Measurements from ENCODE around the gene CYP3A4. TPM values are rescaled to one million over a fixed set of nuclear protein-coding genes. Genes with fewer than 3 reads are reported as not detected.
"Not testable (repeated sequence)": the region's sequence is repeated elsewhere in the genome, so short reads cannot be mapped to it uniquely, and the experiment has no call there.

The CYP3A4 gene
- total RNA-seq, 1 donor from 2014 or later = 0.70 TPM

DNA sequence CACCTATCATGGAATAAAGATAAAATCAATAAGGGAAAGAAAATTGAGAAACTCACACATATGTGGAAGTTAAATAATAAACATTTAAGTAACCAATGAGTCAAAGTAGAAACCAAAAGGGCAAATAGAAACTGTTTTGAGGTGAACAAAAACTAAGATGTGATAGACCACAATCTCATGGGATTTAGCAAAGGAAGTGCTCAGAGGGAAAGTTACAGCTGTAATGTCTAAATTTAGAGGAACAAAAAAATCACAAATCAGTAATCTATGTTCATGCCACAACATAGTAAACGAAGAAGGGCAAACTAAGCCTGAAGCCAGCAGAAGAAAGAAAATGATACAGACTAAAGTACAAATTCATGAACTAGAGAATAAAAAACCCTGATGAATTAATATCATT, 16.3 kb downstream of the CYP3A4 start:
- ATAC-seq (ENCODE audit: poor library complexity) (no peak), DNase-seq (no peak)
- intact Hi-C loops (cut with DNase I) = no loop called here

DNA sequence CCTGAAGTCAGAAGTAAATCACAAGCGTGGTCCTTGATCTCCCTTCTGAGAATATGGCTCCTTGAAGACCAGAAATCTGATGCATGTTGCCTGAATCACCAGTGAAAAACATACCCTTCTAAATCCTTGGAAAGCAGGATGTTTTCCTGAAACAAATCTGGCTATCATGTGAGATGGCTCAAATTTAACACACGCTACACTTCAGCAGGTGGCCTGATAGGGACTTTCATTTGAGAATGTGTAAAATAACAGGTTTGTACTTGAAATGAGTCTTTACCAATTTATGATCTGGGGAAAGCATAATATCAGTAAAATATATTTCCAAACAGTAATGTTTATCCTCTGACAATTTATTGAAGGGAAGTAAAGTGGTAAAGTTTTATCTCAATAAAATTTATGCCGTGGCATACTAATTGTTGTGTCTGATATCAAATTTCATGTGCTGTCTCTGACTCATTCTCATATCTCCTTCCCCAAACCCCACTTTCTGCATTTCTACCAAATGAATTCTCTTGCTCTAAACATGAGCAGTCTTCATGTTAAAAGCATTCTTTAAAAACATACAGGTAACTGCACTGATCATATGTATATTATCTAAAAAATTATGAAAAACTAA, 17.4 kb downstream of the CYP3A4 start:
- intact Hi-C loops (cut with DNase I) = no loop called here
- ATAC-seq (ENCODE audit: poor library complexity) (no peak), DNase-seq (no peak)

DNA sequence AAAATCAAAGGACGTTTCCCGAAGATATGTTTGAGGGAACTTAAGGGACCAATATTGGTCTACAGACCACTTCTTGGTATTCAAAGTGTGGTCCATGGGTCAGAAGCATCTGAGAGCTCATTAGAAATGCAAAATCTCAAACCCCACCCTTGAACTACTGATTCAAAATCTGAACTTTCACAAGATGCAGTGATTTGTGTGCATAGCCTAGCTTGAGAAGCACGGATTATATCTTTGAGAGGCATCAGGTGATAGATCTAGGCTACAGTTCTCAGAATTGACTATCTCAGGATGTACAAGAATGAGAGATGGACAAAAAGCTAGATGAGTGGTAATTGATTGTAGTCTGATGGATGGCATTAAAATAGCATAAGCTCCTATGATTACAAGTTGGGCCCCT, 19.5 kb downstream of the CYP3A4 start:
- DNase-seq (no peak), ATAC-seq (ENCODE audit: poor library complexity) (no peak)
- intact Hi-C loops (cut with DNase I) = no loop called here

DNA sequence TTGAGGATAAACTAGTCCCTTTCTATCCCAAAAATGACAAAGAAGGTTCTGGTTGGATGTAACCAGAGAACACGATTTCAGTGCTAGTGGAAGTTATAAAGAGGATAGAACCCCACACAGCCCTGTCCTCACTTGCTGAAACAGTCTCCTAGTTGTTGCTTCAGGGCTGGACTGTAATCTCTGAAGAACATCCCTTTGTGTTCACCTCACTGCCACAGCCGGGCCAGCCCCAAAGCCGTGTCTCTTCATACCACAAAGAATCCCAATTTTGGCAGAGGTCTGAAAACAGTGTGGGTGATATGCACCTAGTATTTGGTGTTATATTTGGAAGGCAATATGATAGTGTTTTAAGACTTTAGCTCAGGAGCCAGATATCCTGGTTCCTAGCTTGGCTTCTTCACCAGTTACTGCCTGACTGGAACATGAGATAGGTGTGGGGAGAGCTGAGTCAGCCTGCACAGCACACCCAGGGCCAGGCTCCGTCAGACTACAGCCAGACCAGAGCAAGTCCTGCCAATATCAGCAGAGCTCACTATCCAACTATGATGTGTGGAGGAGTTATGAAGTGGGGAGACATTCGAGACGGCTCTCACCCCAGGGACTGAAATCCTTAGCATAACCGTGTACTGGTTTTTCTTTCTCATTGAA, 21.2 kb downstream of the CYP3A4 start:
- ATAC-seq (ENCODE audit: poor library complexity) = peak; percentile 93
- intact Hi-C loops (cut with DNase I) = no loop called here
- peak; percentile 54 for DNase-seq

DNA sequence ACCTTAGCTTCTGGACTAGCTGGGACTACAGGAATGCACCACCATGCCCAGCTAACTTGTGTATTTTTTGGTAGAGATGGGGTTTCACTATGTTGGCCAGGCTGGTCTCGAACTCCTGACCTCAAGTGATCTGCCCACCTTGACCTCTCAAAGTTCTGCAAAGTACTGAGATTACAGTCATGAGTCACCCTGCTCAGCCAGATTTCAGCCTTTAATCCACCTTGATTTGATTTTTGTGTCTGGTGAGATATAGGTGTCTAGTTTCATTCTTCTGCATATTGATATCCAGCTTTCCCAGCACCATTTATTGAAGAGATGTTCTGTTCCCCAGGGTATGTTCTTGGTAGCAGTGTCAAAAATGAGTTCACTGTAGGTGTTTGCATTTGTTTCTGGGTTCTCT, 28.9 kb downstream of the CYP3A4 start:
- intact Hi-C loops (cut with DNase I) = no loop called here
- ATAC-seq (ENCODE audit: poor library complexity) (no peak), DNase-seq (no peak)

DNA sequence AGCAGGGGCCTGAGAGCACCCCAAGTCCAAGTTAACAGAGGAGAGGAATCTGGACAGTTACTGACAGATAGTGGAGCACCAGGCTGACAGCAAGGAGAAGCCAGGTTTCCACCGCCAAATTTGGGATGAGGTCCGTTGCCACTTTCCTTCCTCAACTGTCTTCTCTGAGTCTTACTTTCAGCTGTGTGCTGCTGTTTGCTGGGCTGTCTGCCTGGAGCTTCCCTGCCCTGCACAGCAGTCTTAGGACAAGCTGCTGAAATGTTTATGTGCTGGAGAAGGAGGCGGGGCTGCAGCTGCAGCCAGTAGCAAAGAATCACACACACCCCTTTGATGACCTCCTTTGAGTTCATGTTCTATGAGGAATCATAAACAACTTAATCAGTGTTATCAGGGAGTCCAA, 31.6 kb downstream of the CYP3A4 start:
- DNase-seq (no peak), ATAC-seq (ENCODE audit: poor library complexity) (no peak)
- intact Hi-C loops (cut with DNase I) = no loop called here

DNA sequence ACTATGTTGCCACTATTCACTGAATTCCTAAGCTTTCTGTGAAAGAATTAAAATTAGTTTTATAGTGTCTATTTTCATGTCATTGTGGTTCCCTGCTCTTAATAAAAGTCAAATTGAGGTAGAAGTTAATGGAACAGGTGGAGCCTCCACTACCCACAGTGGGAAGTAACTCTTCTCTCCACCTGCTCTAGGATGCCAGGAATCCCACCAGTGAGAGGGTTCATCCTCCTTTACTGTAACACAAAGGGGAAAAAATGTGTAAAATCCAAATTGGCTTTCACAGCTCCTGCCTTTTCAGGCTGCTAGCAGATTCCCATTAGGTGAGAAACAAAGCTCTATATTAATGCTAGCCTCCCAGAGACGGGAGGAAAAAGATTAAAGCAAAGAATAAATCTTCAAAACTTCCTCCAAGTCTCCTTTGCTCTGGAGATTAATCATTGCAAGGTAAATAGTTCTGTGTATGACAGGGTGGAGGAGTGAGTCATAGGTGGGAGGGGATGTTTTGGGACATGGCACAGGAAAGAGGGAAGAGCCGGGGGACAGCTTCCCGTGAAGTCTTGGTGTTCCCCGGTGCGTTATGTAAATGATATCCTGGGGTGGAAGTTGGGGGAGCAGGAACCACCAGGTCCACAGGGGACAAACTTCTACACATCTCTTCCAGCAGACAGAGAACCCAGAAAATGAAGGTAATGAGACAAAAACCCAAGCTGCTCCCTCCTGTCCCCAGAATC, 32.5 kb downstream of the CYP3A4 start:
- DNase-seq; intact Hi-C loops (cut with DNase I); ATAC-seq (ENCODE audit: poor library complexity): not testable (repeated sequence)

DNA sequence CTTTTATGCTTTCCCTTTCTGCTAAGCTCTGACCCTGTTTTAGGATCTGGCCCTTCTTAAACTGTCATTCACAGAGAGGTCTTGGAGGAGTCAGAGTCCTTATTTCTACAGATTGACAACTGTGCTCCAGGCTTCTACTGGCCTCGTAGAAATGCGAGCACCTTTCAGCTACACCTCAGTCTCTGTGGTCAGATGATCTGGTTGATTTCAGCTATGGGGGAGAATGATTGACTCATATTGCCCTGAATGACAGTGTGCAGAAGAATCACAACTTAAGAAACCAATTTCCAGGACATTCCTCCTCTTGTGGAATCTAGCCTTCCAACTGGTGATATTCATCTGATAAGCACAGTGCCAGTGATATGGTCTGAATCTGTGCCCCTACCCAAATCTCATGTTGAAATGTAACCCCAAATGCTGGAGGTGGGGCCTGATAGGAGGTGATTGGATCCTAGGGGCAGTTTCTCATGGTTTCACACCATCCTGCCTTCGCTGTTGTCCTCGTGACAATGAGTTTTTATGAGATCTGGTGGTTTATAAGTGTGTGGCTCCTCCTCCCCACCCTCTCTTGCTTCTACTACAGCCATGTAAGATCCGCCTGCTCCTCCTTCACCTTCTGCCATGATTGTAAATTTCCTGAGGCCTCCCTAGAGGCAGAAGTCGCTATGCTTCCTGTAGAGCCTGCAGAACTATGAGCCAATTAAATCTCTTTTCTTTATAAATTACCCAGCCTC, 35.0 kb downstream of the CYP3A4 start:
- ATAC-seq (ENCODE audit: poor library complexity) = no peak
- DNase-seq = no peak
- intact Hi-C loops (cut with DNase I) = no loop called here

DNA sequence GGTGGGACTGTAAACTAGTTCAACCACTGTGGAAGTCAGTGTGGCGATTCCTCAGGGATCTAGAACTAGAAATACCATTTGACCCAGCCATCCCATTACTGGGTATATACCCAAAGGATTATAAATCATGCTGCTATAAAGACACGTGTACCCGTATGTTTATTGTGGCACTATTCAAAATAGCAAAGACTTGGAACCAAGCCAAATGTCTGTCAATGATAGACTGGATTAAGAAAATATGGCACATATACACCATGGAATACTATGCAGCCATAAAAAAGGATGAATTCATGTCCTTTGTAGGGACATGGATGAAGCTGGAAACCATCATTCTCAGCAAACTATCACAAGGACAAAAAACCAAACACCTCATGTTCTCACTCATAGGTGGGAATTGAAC, 37.1 kb downstream of the CYP3A4 start:
- intact Hi-C loops (cut with DNase I); ATAC-seq (ENCODE audit: poor library complexity); DNase-seq: not testable (repeated sequence)

DNA sequence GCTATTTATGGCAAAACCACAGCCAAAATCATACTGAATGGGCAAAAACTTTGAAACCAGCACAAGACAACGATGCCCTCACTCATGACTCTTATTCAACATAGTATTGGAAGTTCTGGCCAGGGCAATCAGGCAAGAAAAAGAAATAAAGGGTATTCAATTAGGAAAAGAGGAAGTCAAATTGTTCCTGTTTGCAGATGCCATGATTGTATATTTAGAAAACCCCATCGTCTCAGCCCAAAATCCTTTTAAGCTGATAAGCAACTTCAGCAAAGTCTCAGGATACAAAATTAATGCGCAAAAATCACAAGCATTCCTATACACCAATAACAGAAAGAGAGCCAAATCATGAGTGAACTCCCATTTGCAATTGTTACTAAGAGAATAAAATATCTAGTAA, 38.6 kb downstream of the CYP3A4 start:
- intact Hi-C loops (cut with DNase I); ATAC-seq (ENCODE audit: poor library complexity); DNase-seq: not testable (repeated sequence)

DNA sequence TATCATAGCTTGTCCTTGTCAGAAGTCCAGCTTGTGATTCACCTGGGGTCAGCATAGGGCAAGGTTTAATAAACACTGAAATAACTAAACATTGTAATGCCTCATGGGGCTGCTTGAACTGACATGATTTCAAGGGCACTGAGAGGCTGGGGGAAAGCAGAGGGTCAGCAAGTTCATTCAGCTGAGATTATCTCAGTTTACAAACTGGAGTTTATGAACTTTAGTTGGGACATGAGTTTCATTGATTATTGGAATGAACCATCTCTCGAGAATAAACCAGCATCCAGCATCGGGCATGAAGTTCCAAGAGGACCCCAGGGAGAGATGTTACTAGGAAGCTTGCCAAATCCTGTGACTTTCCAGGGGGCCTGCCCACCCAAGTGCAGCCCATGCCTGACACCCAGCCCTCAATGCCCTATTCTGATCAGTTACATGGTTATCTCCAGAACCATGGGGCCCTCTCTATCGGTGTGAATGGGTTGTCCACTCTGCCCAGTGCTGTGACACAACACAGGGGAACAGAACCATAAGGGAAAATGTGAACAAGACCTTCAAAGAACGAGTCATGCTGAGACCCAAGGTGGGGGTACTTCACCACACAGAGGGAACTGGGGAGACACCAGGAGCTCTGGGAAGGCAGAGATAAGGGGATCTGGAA, 41.1 kb downstream of the CYP3A4 start:
- intact Hi-C loops (cut with DNase I) = no loop called here
- no peak for ATAC-seq (ENCODE audit: poor library complexity)
- no peak for DNase-seq

DNA sequence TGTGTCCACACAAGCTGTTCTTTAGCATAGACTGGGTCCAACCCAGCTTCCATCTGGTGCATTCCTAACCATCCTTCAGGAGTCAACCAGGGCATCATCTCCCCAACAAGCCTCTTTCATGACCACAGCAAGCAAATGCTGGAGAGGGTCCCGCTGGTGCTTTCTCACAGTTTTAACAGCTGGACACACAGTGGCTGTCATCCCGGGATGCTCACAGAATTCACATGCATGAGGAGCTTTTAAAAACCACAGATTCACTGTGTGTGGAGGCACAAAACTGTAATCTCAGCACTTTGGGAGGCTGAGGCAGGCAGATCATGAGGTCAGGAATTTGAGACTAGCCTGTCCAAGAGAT, 42.6 kb downstream of the CYP3A4 start:
- DNase-seq (no peak), ATAC-seq (ENCODE audit: poor library complexity) (no peak)
- intact Hi-C loops (cut with DNase I) = no loop called here

DNA sequence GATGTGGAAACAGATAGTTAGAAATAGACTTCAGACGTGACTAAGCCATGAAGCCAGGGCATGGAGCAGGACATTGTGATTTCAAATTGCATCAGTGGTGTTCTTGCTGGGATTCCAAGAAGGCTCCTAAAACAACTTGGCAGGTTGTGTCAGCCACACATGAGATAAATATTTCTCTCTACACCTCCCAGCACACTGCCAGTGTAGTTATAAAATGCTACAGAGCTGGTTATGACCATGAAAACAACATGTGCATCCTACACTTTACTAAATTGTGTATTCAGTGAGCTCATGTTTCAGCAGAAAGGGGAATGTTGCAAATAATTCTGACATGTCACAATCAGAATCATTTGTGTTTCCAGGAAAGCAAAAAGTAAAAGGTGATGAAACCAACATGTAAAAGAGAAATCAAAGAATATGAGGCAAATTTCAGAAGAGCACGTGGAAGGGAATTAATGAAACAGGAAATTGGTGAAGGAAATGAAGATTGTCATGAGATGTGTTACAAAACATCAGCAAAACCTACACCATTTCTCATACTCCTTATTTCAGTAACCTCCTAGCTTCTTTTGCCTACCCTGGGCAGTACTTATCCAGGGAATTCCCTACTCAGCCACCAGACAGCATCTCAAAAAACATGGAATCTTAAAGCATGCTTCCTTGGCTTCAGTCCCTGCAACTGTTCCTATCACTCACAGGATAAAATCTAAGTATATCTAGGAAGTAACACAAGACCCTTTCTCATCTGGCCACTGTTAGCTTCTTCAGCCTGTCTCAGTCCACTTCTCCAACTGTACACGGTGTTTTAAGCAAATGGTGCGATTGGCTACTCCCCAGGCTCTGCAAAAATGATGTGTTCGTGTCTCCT, 43.2 kb downstream of the CYP3A4 start:
- no peak for DNase-seq
- intact Hi-C loops (cut with DNase I) = no loop called here
- no peak for ATAC-seq (ENCODE audit: poor library complexity)

DNA sequence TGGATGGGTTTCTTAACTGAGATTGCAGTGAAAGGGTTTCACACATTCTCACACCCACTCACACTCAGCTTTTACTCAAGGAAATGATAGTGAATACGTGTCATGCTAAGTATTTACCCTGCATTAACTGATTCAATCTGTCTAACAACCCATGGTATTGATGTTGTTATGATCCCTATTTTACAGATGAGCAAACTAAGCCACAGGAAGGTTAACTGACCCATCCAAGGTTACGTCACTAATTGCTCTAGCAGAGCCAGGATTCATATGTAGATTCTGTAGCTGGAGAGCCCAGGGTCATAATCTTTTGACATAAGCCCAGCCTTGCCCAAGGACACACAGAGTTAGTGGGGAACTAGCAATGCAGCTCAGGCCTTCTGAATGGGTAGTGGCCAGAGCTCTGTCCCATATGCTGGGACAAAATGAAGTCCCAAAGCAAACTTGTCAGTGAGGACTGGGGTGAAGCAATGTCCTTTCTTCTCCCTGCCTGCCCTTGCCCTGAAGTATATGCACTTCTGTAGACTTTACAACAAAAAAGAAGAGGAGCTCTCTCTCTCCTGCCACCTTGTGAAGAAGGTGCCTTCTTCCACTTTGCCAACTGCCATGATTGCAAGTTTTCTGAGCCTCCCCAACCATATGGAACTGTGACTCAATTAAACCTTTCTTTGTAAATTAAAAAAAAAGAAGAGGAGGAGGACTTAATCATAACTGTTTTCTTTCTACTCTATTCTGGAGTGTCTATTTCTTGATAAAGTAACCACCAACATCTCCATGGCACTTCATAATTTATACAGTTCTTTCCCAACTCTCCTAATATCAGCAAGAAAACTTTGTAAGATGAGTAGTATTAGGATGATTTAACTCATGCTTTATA, 44.0 kb downstream of the CYP3A4 start:
- intact Hi-C loops (cut with DNase I) = no loop called here
- ATAC-seq (ENCODE audit: poor library complexity) (no peak), DNase-seq (no peak)

DNA sequence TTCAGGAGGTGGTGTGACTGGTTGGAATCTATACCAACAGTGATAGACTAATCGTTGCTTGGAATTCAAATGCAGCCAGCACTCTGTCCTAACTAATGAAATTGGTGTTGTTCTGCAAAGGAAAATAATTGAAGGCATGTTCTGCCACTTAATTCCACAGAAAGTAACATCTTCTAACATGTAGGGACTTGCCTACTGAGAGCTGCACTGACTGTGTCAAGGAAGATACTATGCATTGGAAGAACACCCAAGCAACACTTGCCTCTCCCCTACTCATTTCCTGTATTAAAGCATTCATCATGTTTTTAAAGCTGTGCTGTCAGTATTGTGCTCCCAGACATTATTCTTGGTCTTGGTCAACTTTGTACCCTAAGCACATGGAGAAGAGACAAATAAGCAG, 46.3 kb downstream of the CYP3A4 start:
- intact Hi-C loops (cut with DNase I) = no loop called here
- DNase-seq = no peak
- ATAC-seq (ENCODE audit: poor library complexity) = no peak

DNA sequence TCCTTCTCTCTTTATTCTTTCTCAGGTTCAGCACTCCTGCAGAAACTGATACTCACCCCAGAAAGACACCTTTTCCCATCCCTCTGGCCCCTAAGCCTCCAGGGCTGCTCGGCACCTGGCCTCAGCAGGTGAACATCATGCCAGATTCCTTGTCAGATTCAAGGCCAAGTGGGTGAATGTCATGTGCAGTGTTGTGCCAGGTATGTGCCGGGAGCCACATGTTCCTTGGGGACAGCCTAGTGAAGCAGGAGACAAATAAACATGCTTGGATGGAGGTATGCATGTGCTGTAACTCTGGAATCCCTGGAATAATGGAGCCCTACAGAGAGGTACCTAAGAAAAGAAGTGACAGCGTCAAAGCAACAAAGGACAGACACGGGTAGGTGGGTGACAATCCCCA, 47.3 kb downstream of the CYP3A4 start:
- DNase-seq; ATAC-seq (ENCODE audit: poor library complexity); intact Hi-C loops (cut with DNase I): not testable (repeated sequence)

DNA sequence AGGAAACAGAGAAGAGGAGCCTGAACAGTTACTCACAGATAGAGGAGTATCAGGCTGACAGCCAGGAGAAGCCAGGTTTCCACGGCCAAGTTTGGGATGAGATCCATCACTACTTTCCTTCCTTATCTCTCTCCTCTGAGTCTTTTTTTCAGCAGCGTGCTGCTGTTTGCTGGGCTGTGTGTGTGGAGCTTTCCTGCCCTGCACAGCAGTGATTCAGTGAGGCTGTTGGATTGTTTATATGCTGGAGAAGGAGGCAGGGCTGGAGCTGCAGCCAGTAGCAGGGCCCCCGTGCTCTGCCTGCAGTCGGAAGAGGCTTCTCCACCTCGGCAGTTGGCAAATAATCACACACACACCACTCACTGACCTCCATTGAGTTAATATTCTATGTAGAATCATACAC, 49.0 kb downstream of the CYP3A4 start, which contains the start of gene CYP3A7:
Gene CYP3A7, minus strand, starts transcription at position 210 of the 400 bp plus-strand sequence. Its CDS starts 103 bp downstream, at position 107.
- no peak for DNase-seq
- no peak for ATAC-seq (ENCODE audit: poor library complexity)
- intact Hi-C loops (cut with DNase I) = no loop called here
